ENCODE measurements around the gene FBXO2. TPM values are rescaled to one million over a fixed set of nuclear protein-coding genes. Genes with fewer than 3 reads are reported as not detected.
"Not testable (repeated sequence)": the region's sequence is repeated elsewhere in the genome, so short reads cannot be mapped to it uniquely, and the experiment has no call there.

The FBXO2 gene
- total RNA-seq, 4 donors from 2014 or later, result 0.59 to 7.2 (median 4.2) TPM

- H3K4me3 ChIP-seq, result no peak overlapping the region
- peaks cover 0 to 3% of the 10 kb centered on the region in 2 donors for H3K4me1 ChIP-seq
- peaks cover 8 to 17% of the 10 kb centered on the region in 2 donors for H3K27me3 ChIP-seq
- no peaks in the 10 kb centered on the region for H3K9me3 ChIP-seq
- H3K36me3 ChIP-seq, result no peaks in the 10 kb centered on the region
- no peak for DNase-seq
- intact Hi-C loops (cut with DNase I; ENCODE audit: low total_unique reads), result loop anchor here (5.0 to 10.0 kb wide), 2 partner anchors 410 to 603 kb away; no protein-coding TSS in a partner anchor
- TF ChIP-seq CTCF (IDR thresholded peaks at IDR 0.05) (no peak), POLR2A (IDR thresholded peaks at IDR 0.05) (no peak)
- H3K27ac ChIP-seq, result no peak overlapping the region
These were observed 9.0 kb downstream of the FBXO2 start for GRCh38 chr1:11645270-11645669.

GRCh38 chr1:11643782-11644181 is 10.4 kb downstream of the FBXO2 start:
- Histone ChIP-seq H3K27ac (no peak overlapping the region), H3K4me1 (no peaks in the 10 kb centered on the region), H3K36me3 (no peaks in the 10 kb centered on the region), H3K27me3 (peaks cover 0 to 6% of the 10 kb centered on the region in 2 donors), H3K4me3 (no peak overlapping the region), H3K9me3 (no peaks in the 10 kb centered on the region)
- intact Hi-C loops (cut with DNase I; ENCODE audit: low total_unique reads), result loop anchor here (10.0 kb wide), 1 partner anchor 409 kb away; no protein-coding TSS in a partner anchor
- no peak for DNase-seq
- no peak for TF ChIP-seq CTCF (IDR thresholded peaks at IDR 0.05)
- TF ChIP-seq POLR2A (IDR thresholded peaks at IDR 0.05), result no peak

GRCh38 chr1:11642418-11643017 is 11.7 kb downstream of the FBXO2 start:
- not testable (repeated sequence) for H3K27me3 ChIP-seq, H3K36me3 ChIP-seq, H3K27ac ChIP-seq, H3K4me1 ChIP-seq, H3K4me3 ChIP-seq, H3K9me3 ChIP-seq
- intact Hi-C loops (cut with DNase I; ENCODE audit: low total_unique reads), result loop anchor here (10.0 kb wide), 1 partner anchor 408 kb away; no protein-coding TSS in a partner anchor
- TF ChIP-seq CTCF (IDR thresholded peaks at IDR 0.05) (peak; percentile 88 to 96 (median 92)), POLR2A (IDR thresholded peaks at IDR 0.05) (peak in 1 of 2 donors; percentile 11)
- peak; percentile 58 to 65 for DNase-seq

GRCh38 chr1:11641776-11642305 is 12.4 kb downstream of the FBXO2 start:
- Histone ChIP-seq H3K27me3 (no peaks in the 10 kb centered on the region), H3K27ac (no peak overlapping the region), H3K9me3 (no peaks in the 10 kb centered on the region), H3K4me3 (no peak overlapping the region), H3K4me1 (no peaks in the 10 kb centered on the region), H3K36me3 (no peaks in the 10 kb centered on the region)
- intact Hi-C loops (cut with DNase I; ENCODE audit: low total_unique reads), result loop anchor here (10.0 kb wide), 1 partner anchor 407 kb away; no protein-coding TSS in a partner anchor
- no peak for TF ChIP-seq CTCF (IDR thresholded peaks at IDR 0.05)
- no peak for TF ChIP-seq POLR2A (IDR thresholded peaks at IDR 0.05)
- no peak for DNase-seq

GRCh38 chr1:11640944-11641343 is 13.3 kb downstream of the FBXO2 start:
- H3K27ac ChIP-seq, result no peak overlapping the region
- H3K4me3 ChIP-seq, result no peak overlapping the region
- H3K4me1 ChIP-seq, result no peaks in the 10 kb centered on the region
- DNase-seq, result no peak
- TF ChIP-seq POLR2A (IDR thresholded peaks at IDR 0.05) (no peak), CTCF (IDR thresholded peaks at IDR 0.05) (no peak)
- no peaks in the 10 kb centered on the region for H3K9me3 ChIP-seq
- H3K36me3 ChIP-seq, result no peaks in the 10 kb centered on the region
- no peaks in the 10 kb centered on the region for H3K27me3 ChIP-seq
- intact Hi-C loops (cut with DNase I; ENCODE audit: low total_unique reads), result loop anchor here (10.0 kb wide), 1 partner anchor 406 kb away; no protein-coding TSS in a partner anchor
